ENCODE results near the gene FAR2.

The FAR2 gene

DNA sequence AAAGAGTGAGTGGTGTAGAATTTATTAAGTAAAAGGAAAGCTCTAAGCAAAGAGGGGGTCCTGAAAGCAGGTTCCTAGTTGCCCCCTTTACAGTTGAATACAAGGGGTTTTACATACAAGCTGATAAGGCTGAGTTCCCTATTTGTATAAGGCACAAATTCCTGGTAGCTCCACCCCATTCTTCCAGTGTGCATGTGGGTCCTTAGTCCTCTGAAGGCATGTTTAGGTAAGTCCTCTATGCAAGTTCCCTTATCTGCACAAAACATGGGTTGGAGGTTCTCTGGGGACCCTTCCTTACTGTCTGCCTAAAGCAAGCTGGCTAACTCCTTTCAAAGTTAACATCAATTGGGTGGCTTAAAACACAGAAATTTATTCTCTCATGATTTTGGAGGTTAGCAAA, 2.9 kb upstream of the FAR2 start:
- Mint-ChIP-seq H3K27me3 (ENCODE audit: low read depth) (peaks cover 57% of the 10 kb centered on the region), H3K4me3 (no peak overlapping the region), H3K9me3 (no peaks in the 10 kb centered on the region), H3K4me1 (ENCODE audit: low read depth) (peaks cover 9% of the 10 kb centered on the region), H3K36me3 (ENCODE audit: low read depth) (no peaks in the 10 kb centered on the region), H3K27ac (no peak overlapping the region)

DNA sequence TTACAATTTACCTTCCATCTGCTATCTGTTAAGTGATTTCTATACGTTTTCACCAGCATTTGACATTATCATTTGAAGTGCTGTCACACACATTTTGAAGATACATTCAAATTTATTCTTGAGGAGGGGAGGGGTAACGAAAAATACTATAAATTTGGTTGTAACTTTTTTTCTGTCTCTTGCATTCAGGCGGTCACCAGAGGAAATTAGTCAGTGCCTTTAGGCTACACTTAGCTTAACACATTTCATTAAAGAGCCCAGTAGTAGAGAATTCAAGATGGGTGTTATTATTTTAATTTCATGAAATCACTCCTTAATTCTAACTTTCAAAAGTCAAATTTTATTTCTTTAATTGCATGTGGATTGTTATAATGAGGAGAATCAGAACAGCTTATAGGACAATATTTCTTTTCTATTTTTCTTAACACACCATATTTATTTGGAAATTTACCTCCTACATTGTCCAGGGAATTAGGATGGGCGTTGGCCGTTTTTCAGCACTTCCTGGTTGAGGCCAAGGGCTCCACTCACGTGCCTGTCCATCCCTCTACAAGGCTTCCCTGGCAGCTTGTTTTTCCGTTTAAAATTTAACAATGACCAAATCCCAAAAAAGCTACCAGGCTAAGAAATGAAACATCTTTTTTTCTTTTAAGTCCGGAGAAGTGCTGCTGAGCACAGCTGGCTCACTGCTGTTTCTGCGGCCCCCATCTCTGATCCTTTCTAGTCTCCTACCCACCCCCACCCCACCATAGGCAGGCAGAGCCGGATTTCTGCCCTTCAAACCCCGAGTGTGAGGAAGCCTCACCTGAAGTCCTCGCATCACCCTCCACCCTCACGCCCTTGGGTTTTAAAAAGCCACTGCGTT, 1.1 kb upstream of the FAR2 start:
- Mint-ChIP-seq H3K27me3 (ENCODE audit: low read depth) (peaks cover 52% of the 10 kb centered on the region), H3K27ac (peak overlapping the region; percentile 93)

GRCh38 chr12:29148596-29148910, 525 bp upstream of the FAR2 start:
- Mint-ChIP-seq H3K27ac (peak overlapping the region; percentile 93), H3K36me3 (ENCODE audit: low read depth) (no peaks in the 10 kb centered on the region), H3K4me3 (peak overlapping the region; percentile 95), H3K27me3 (ENCODE audit: low read depth) (peaks cover 51% of the 10 kb centered on the region), H3K4me1 (ENCODE audit: low read depth) (peaks cover 14% of the 10 kb centered on the region), H3K9me3 (no peaks in the 10 kb centered on the region)

More for the DNA sequence above, 1.1 kb upstream of the FAR2 start:
- Mint-ChIP-seq H3K4me3 (peak overlapping the region; percentile 95), H3K36me3 (ENCODE audit: low read depth) (no peaks in the 10 kb centered on the region), H3K4me1 (ENCODE audit: low read depth) (peaks cover 9% of the 10 kb centered on the region), H3K9me3 (no peaks in the 10 kb centered on the region)

GRCh38 chr12:29149691-29150281, 708 bp downstream of the FAR2 start:
- Mint-ChIP-seq H3K4me1 (ENCODE audit: low read depth) (peaks cover 15% of the 10 kb centered on the region), H3K27me3 (ENCODE audit: low read depth) (peaks cover 51% of the 10 kb centered on the region), H3K4me3 (peak overlapping the region; percentile 95), H3K27ac (no peak overlapping the region), H3K36me3 (ENCODE audit: low read depth) (no peaks in the 10 kb centered on the region), H3K9me3 (no peaks in the 10 kb centered on the region)

DNA sequence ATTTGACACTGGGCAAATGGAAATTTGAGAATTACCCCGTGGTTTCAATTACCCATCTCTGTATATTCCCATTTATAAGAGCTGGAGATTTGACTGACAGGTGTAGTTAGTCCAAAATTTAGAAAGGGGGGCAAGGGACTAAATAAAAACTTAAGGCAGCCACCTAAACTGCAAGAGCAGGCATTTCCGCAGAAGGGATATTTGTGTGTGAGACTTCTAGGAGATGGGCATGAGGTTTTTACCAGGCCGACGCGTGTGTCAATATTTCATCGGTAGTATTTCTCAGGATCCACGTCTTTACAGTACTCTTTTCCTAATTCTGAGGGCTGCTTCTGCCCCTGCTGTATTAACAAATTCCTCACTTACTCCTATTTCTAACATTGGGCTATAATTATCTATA, 1.4 kb downstream of the FAR2 start:
- H3K27me3 Mint-ChIP-seq (ENCODE audit: low read depth), result peaks cover 45% of the 10 kb centered on the region
- H3K27ac Mint-ChIP-seq, result no peak overlapping the region
- no peaks in the 10 kb centered on the region for H3K9me3 Mint-ChIP-seq
- no peaks in the 10 kb centered on the region for H3K36me3 Mint-ChIP-seq (ENCODE audit: low read depth)
- no peak overlapping the region for H3K4me3 Mint-ChIP-seq
- peaks cover 15% of the 10 kb centered on the region for H3K4me1 Mint-ChIP-seq (ENCODE audit: low read depth)

DNA sequence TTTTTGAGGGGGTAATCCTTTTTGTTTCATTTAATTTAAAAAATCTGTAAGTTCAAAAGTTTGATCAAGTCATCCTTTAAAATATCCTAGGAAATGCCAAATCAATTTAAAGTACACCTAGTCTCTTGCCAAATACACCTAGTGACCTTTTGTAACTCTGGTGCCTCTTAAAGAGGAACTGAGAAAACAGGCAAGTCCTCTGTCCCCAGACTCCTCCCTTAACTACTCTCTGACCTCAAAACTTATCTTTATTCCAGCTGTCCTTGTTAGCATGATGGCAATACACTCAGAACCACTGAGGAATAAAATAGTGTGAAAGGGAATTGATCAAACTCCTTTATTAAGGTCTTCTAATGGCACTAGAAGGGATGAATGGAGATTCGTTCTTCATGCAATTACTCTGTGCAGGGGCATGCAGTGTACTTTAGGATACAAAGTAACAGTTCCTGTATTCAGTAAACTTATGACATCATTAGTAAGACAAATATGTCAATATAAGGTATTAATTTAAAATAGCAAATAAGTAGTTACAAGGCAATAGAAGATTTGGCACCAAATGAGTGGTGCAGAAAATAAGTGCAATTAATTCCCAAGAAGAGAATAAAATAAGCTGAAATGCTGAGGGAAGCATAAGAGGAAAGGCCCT, 3.3 kb downstream of the FAR2 start:
- no peaks in the 10 kb centered on the region for H3K36me3 Mint-ChIP-seq (ENCODE audit: low read depth)
- H3K4me3 Mint-ChIP-seq, result no peak overlapping the region
- no peak overlapping the region for H3K27ac Mint-ChIP-seq
- peaks cover 32% of the 10 kb centered on the region for H3K27me3 Mint-ChIP-seq (ENCODE audit: low read depth)
- no peaks in the 10 kb centered on the region for H3K9me3 Mint-ChIP-seq
- H3K4me1 Mint-ChIP-seq (ENCODE audit: low read depth), result peaks cover 15% of the 10 kb centered on the region

DNA sequence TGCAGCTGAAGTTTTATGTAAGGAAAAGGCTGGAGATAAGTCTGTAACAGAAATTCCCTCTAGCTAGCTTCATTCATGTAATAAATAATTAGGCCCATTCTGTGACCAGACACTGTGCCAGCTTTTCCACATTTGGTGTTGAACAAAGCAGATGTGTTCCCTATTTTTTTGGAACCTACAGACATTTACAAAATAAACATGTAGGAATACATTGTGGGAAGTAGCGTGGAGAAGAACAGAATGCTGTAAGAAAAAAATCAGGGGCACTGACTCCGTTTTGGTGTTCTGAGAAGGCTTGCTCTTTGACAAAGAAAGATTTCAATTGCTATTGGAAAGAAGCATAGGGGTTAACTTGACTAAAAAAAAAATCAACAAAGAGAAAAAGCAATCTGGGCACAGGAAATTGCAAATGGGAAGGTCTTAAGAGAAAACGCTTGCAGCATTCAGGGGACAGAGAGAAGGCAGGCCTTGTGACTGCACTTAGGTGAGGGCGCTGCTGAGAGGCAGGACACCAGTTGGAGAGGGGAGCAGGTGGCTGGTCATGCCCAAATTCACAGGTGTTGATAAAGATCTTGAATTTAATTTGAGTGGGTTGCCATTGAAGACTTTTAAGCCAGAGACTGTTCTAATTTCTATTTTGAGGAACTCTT, 4.0 kb downstream of the FAR2 start:
- no peak overlapping the region for H3K27ac Mint-ChIP-seq

GRCh38 chr12:29155079-29155478, 6.0 kb downstream of the FAR2 start:
- no peaks in the 10 kb centered on the region for H3K36me3 Mint-ChIP-seq (ENCODE audit: low read depth)
- H3K27ac Mint-ChIP-seq, result no peak overlapping the region
- H3K27me3 Mint-ChIP-seq (ENCODE audit: low read depth), result peaks cover 11% of the 10 kb centered on the region
- H3K9me3 Mint-ChIP-seq, result no peaks in the 10 kb centered on the region
- no peak overlapping the region for H3K4me3 Mint-ChIP-seq
- H3K4me1 Mint-ChIP-seq (ENCODE audit: low read depth), result peaks cover 16% of the 10 kb centered on the region

More for the DNA sequence above, 4.0 kb downstream of the FAR2 start:
- Mint-ChIP-seq H3K9me3 (no peaks in the 10 kb centered on the region), H3K4me1 (ENCODE audit: low read depth) (peaks cover 14% of the 10 kb centered on the region), H3K4me3 (no peak overlapping the region), H3K27me3 (ENCODE audit: low read depth) (peaks cover 25% of the 10 kb centered on the region), H3K36me3 (ENCODE audit: low read depth) (no peaks in the 10 kb centered on the region)

DNA sequence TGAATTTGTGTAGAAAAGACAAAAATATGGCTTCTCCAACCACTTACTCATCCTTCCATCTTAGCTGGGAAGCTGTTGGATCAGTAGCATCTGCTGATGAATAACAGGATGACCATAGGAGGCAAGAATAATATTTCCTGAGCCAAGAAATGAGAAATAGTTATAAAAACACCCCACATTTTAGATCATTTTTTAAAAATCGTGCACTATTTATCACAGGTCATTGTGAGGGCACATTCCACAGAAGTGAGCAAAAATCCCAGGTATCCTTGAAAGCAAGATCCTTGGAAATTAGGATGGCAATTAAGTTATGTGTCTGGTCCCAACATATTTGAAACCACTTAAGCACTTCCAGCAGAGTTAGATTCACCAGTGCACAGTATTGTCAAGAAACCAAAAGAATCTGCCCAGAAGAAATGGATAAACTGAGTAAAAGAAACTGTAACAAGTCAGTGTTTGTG, 8.4 kb downstream of the FAR2 start:
- H3K4me3 Mint-ChIP-seq, result no peak overlapping the region
- H3K36me3 Mint-ChIP-seq (ENCODE audit: low read depth), result no peaks in the 10 kb centered on the region
- H3K4me1 Mint-ChIP-seq (ENCODE audit: low read depth), result peaks cover 18% of the 10 kb centered on the region
- H3K9me3 Mint-ChIP-seq, result peaks cover 7% of the 10 kb centered on the region
- H3K27ac Mint-ChIP-seq, result no peak overlapping the region
- no peaks in the 10 kb centered on the region for H3K27me3 Mint-ChIP-seq (ENCODE audit: low read depth)

DNA sequence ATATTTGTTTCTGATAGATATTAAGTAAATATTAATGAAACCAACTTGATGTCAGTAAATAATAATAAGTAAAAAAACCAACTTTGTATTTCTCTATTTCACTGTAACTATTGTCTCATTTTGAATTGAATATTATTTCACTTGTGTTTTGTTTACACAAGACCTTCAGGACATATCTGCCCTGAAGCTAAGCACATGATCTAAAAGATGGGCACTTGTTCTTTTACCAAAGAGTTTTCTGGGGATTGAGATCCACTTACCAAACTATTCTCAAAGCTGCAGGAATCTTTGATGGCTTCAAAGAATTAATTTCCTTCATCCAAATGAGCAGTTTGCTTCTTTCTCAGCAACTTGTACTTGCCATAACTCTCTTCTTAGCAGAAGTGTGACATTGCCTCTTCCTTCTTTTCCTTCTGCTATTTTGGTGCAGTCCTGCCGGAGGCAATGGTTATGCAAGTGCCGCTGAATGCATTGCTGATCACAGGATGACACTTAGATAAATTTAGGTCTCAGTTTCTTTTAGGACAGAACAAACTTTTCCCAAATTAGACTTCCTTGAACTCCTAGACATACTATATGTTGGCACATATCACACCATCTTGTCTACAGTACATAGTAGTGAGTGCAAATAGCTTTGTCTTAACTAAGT, 9.2 kb downstream of the FAR2 start:
- peaks cover 7% of the 10 kb centered on the region for H3K9me3 Mint-ChIP-seq
- no peaks in the 10 kb centered on the region for H3K27me3 Mint-ChIP-seq (ENCODE audit: low read depth)
- H3K4me3 Mint-ChIP-seq, result no peak overlapping the region
- H3K4me1 Mint-ChIP-seq (ENCODE audit: low read depth), result peaks cover 17% of the 10 kb centered on the region
- no peaks in the 10 kb centered on the region for H3K36me3 Mint-ChIP-seq (ENCODE audit: low read depth)
- no peak overlapping the region for H3K27ac Mint-ChIP-seq

DNA sequence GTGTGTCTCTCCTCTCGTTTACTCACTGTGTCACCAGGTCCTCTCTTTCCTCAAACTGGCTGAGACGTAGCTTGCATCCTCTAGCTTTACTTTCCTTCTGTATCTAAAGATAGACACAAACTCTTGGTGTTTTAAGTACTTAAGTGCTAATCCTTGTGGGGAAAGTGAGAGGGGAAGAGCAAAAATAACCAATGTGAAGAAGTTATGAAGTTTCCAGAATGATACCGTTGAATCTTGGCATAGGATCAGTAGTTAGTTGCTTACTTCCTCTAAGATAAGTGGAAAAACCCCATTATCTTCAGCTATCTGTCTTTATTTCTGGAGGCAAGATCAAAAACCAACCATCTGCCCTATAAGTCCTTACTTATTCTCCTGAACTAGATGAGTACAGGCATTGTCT, 10.6 kb downstream of the FAR2 start:
- no peaks in the 10 kb centered on the region for H3K27me3 Mint-ChIP-seq (ENCODE audit: low read depth)
- H3K4me1 Mint-ChIP-seq (ENCODE audit: low read depth), result peaks cover 14% of the 10 kb centered on the region
- no peaks in the 10 kb centered on the region for H3K36me3 Mint-ChIP-seq (ENCODE audit: low read depth)
- H3K9me3 Mint-ChIP-seq, result peaks cover 7% of the 10 kb centered on the region
- no peak overlapping the region for H3K27ac Mint-ChIP-seq
- no peak overlapping the region for H3K4me3 Mint-ChIP-seq

DNA sequence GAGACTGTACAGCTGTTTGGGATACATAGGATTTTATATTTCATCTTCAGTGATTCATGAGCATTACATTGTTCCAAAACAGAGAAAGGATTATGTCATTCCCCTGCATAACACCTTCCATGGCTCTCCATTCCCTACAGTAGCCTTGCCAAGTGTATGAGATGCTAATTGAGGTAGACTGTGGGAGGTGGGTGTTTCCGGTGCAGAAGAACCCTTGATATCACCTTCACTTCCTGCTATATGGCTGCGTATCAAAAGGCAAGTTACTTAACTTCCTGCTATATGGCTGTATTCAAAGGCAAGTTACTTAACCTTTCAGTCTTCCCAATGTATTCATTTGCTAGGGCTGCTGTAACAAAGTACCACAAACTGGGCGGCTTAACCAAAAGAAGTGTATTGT, 11.2 kb downstream of the FAR2 start:
- Mint-ChIP-seq H3K27ac (no peak overlapping the region), H3K4me3 (no peak overlapping the region), H3K27me3 (ENCODE audit: low read depth) (no peaks in the 10 kb centered on the region), H3K9me3 (peaks cover 7% of the 10 kb centered on the region), H3K36me3 (ENCODE audit: low read depth) (no peaks in the 10 kb centered on the region), H3K4me1 (ENCODE audit: low read depth) (peaks cover 19% of the 10 kb centered on the region)

- Mint-ChIP-seq H3K4me1 (ENCODE audit: low read depth) (peaks cover 19% of the 10 kb centered on the region), H3K4me3 (no peak overlapping the region), H3K9me3 (peaks cover 7% of the 10 kb centered on the region), H3K36me3 (ENCODE audit: low read depth) (no peaks in the 10 kb centered on the region), H3K27ac (no peak overlapping the region), H3K27me3 (ENCODE audit: low read depth) (no peaks in the 10 kb centered on the region)
These were observed 14.1 kb downstream of the FAR2 start for GRCh38 chr12:29163146-29163545.

All from T-helper 1 cell treated with Interleukin-12 subunit alpha and Interleukin-12 subunit beta and Interleukin-4 antibody, amounts not matched to agents 30 μg/mL and 1 μg/mL, for 36 hours (primary cell).